ENCODE data around the gene VAMP5. TPM values are rescaled to one million over a fixed set of nuclear protein-coding genes. Genes with fewer than 3 reads are reported as not detected.

Gene VAMP5
- total and polyA plus RNA-seq, 2 of the 8 experiments (the other 6 are each of a cell fraction or from before 2014, with no cell fraction given) = 4.7 to 14.2 TPM

GRCh38 chr2:85557130-85557529 is 27.1 kb upstream of the VAMP5 start:
- Histone ChIP-seq H4K8ac (ENCODE audit: extremely low read depth, insufficient read depth, low read length) (no peak overlapping the region), H2BK20ac (ENCODE audit: low read length) (no peak overlapping the region), H3K79me1 (ENCODE audit: low read depth, low read length) (0 out of 2 replicates have a peak, but pooled peaks cover 4% of the 10 kb centered on the region), H4K5ac (ENCODE audit: insufficient read length, low read depth, low read length) (no peak overlapping the region), H2BK12ac (ENCODE audit: low read depth, low read length) (no peak overlapping the region), H3K4me1 (replicated peaks in 1 of 4; ENCODE audit: control insufficient read depth in 3 of 4, insufficient read depth in 4 of 4, low read length in 3 of 4) (no peaks in the 10 kb centered on the region), H3K14ac (ENCODE audit: insufficient read length) (no peak overlapping the region), H3K4me3 (ENCODE audit: extremely low read depth in 1 of 4, insufficient read depth in 2 of 4, low read depth in 3 of 4, low read length in 4 of 4) (no peak overlapping the region), H3K27ac (ENCODE audit: low read depth, low read length) (no peak overlapping the region), H3K36me3 (ENCODE audit: control insufficient read depth in 2 of 4, insufficient read depth in 4 of 4, low read length in 3 of 4) (peaks cover 12 to 33% (median 25%) of the 10 kb centered on the region in 4 experiments), H3K23ac (ENCODE audit: insufficient read length) (no peak overlapping the region), H3K9ac (replicated peaks in 1 of 4; ENCODE audit: extremely low read depth in 1 of 4, low read depth in 3 of 4, low read length in 3 of 4) (no peak overlapping the region), H3K9me3 (ENCODE audit: insufficient read depth in 2 of 2, low read depth in 1 of 2, low read length in 1 of 2) (no peaks in the 10 kb centered on the region), H4K91ac (replicated peaks; ENCODE audit: insufficient read length, low read length) (no peak overlapping the region), H4K20me1 (replicated peaks in 1 of 2; ENCODE audit: control insufficient read depth in 1 of 2, insufficient read depth in 2 of 2, low read length in 2 of 2) (no peaks in the 10 kb centered on the region), H2BK120ac (replicated peaks; ENCODE audit: low read depth, low read length) (no peak overlapping the region), H2BK15ac (ENCODE audit: low read length) (no peak overlapping the region), H2BK5ac (ENCODE audit: low read depth, low read length) (no peak overlapping the region), H3K18ac (ENCODE audit: extremely low read depth, low read length) (no peak overlapping the region), H3K79me2 (ENCODE audit: control insufficient read depth in 1 of 2, insufficient read depth in 2 of 2, low read length in 2 of 2) (peaks cover 0 to 18% of the 10 kb centered on the region in 2 experiments; a peak in 2 of 4 replicates), H2AK5ac (ENCODE audit: low read depth, low read length) (no peak overlapping the region), H3K23me2 (ENCODE audit: low read depth, low read length) (peaks cover 5% of the 10 kb centered on the region), H3K56ac (replicated peaks; ENCODE audit: insufficient read length, low read depth, low read length) (no peak overlapping the region), H3K4me2 (ENCODE audit: insufficient read depth in 1 of 2, low read depth in 2 of 2, low read length in 2 of 2) (no peak overlapping the region), H3K27me3 (replicated peaks in 1 of 4; ENCODE audit: control insufficient read depth in 3 of 4, extremely low read depth in 1 of 4, insufficient read depth in 3 of 4, low read length in 3 of 4) (no peaks in the 10 kb centered on the region), H2AFZ (ENCODE audit: low read length) (no peak overlapping the region), H3K4ac (replicated peaks; ENCODE audit: insufficient read length, low read depth, low read length) (no peak overlapping the region)
- ChIA-PET POLR2A (ENCODE audit: partially characterized antibody) (interaction anchor here (0.9 to 38.6 kb wide), 3 partner anchors 16 to 125 kb away, joined by 4 to 1889 read pairs (median 803); partner anchors contain the start of genes CAPG, MAT2A and SH2D6), CTCF (ENCODE audit: partially characterized antibody) (interaction anchor here (1.1 to 10.1 kb wide), 8 partner anchors 12 to 225 kb away, joined by 3 to 259 read pairs (median 4); partner anchors contain the start of genes MAT2A and SH2D6)
- FAIRE-seq = no peak
- DNase-seq (ENCODE audit: low read depth in 1 of 2, low spot score in 2 of 2) = no peak
- 90% methylated on average over 5 of the region's 5 CpGs; no CpG with 5 or more reads in 1 of the 2 experiments for WGBS, 2 experiments (ENCODE audit: extremely low coverage in 1 of 2, insufficient coverage in 1 of 2, insufficient read length in 1 of 2, insufficient replicate concordance in 2 of 2, low coverage in 1 of 2, low lambda C conversion rate in 2 of 2, missing lambda C conversion rate in 1 of 2)
- TF ChIP-seq POU5F1 (IDR thresholded peaks at IDR 0.05; ENCODE audit: low read depth, low read length) (no peak), RXRA (IDR thresholded peaks at IDR 0.05; ENCODE audit: insufficient read depth, low read depth, low read length) (no peak), JUN (IDR thresholded peaks at IDR 0.05; ENCODE audit: low read depth, low read length) (no peak), MAFK (IDR thresholded peaks at IDR 0.05; ENCODE audit: low read depth, low read length) (no peak), KDM4A (IDR thresholded peaks at IDR 0.05; ENCODE audit: low read depth, low read length, severe bottlenecking) (no peak), FOSL1 (IDR thresholded peaks at IDR 0.05; ENCODE audit: insufficient read depth, low read depth, low read length) (no peak), SAP30 (IDR thresholded peaks at IDR 0.05; ENCODE audit: insufficient read depth, insufficient replicate concordance, low read length) (no peak), KDM1A (IDR thresholded peaks at IDR 0.05; ENCODE audit: borderline replicate concordance, low read length) (no peak), POLR2AphosphoS5 (IDR thresholded peaks at IDR 0.05; ENCODE audit: low read depth, low read length) (no peak), ATF3 (IDR thresholded peaks at IDR 0.05; ENCODE audit: insufficient read depth, low read depth, low read length) (no peak), TAF1 (IDR thresholded peaks at IDR 0.05; ENCODE audit: low read depth, low read length) (no peak), SIX5 (IDR thresholded peaks at IDR 0.05; ENCODE audit: low read depth, low read length) (no peak)

Data from H1 (cell line).